Sigmoid colon (tissue), 4 donors: ENCODE results near the gene TMBIM1.

Experiments
- CTCF ChIP-seq, 4 experiments: fragments of 450-650 bp in 3 of 4; fragments of 200-600 bp in 1 of 4; IDR thresholded peaks; one replicate each; pipeline ENCODE4 v1.5.1; 2016 to 2019; ENCODE audit warnings: antibody characterized with exemption in 4 of 4, mild to moderate bottlenecking in 3 of 4, moderate library complexity in 2 of 4
- POLR2A ChIP-seq, 2 donors: fragments of 450-650 bp; IDR thresholded peaks; one replicate each; pipeline ENCODE4 v1.6.1; 2016; ENCODE audit warnings: antibody characterized with exemption in 2 of 2, mild to moderate bottlenecking in 2 of 2, moderate library complexity in 2 of 2
- POLR2AphosphoS5 ChIP-seq, 4 donors: sonication (generic); formaldehyde crosslinking; IDR thresholded peaks; one replicate each; pipeline ENCODE4 v1.6.1; 2017; ENCODE audit warnings: antibody characterized with exemption in 4 of 4

DNA sequence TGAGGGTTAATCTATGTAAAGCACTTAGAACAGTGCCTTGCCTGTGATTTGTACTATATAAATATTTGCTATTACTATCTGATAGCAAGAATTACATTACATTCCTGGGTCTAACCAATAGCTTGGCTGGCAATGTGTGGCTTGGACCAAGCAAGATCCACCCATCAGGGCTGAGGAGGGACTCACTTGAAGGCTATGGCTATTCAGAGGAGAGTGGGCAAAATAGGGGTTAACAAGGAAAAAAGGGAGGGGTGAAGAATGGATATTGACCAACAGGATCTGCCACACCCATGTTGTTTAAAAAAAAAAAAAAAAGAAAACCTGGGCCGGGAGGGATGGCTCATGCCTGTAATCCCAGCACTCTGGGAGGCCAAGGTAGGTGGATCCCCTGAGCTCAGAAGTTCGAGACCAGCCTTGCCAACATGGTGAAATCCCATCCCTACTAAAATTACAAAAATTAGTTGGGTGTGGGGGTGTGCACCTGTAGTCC, 20.0 kb upstream of the TMBIM1 start:
- TF ChIP-seq POLR2A (IDR thresholded peaks at IDR 0.05) (no peak), CTCF (IDR thresholded peaks at IDR 0.05) (no peak), POLR2AphosphoS5 (IDR thresholded peaks at IDR 0.05) (no peak)
